ENCODE measurements around the gene JMJD7.

JMJD7 gene

GRCh38 chr15:41843571-41843970 is 15.7 kb downstream of the JMJD7 start:
- DNase-seq (ENCODE audit: low read depth in 2 of 2) = no peak

DNA sequence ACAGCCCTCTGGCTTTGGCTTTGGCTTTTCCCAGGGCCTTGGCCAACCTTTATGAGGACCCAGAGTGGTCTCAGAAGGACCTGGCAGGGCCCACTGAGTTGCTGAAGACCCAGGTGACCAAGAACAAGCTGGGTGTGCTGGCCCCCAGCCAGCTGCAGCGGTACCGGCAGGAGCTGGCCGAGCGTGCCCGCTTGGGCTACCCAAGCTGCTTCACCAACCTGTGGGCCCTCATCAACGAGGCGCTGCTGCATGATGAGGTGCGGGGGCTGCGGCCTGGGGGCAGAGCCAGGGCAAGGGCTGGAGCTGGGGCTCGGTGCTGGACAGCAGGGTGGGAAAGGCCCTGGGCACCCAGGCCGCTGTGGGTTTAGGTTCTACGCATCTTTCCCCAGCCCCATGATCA is 16.9 kb downstream of the JMJD7 start:
- no peak for DNase-seq (ENCODE audit: low read depth in 2 of 2)

DNA sequence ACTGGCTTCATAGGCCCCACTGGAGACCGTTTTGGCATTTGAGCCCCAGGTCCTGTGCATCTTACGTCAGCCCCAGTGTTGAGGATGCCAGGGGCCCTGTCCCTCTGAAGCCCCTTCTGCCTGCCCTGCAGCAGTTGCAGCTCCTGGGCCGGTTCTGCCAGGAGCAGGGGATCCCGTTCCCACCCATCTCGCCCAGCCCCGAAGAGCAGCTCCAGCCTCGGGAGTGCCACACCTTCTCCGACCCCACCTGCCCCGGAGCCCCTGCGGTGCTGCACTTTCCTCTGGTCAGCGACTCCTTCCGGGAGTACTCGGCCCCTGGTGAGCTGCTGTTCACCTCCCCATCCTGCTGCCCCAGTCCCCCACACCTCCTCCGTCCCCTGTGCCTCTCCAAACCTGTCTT is 19.3 kb downstream of the JMJD7 start:
- no peak for DNase-seq (ENCODE audit: low read depth in 2 of 2)

DNA sequence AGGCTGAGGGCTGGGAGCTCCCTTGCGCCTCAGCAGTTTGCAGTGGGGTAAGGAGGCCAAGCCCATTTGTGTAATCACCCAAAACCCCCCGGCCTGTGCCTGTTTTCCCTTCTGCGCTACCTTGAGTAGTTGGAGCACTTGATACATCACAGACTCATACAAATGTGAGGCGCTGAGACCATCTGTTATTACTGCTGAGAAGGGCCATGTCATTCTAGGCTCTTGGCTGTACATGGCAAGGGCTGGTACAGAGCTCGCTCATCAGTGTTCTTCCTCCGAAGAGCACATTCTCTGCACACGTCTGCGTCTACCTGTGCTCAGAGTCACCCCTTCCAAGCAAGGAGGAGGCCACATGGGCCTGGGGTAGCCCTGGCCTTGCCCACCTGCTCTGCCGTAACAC is 20.1 kb downstream of the JMJD7 start:
- no peak for DNase-seq (ENCODE audit: low read depth in 2 of 2)

- no peak for DNase-seq (ENCODE audit: low read depth in 2 of 2)
These were observed 20.7 kb downstream of the JMJD7 start for GRCh38 chr15:41848631-41849030.

- DNase-seq (ENCODE audit: low read depth in 2 of 2) = no peak
These were observed 21.3 kb downstream of the JMJD7 start for GRCh38 chr15:41849204-41849603.

- no peak for DNase-seq (ENCODE audit: low read depth in 2 of 2)
These were observed 22.0 kb downstream of the JMJD7 start for GRCh38 chr15:41849861-41850260.

DNA sequence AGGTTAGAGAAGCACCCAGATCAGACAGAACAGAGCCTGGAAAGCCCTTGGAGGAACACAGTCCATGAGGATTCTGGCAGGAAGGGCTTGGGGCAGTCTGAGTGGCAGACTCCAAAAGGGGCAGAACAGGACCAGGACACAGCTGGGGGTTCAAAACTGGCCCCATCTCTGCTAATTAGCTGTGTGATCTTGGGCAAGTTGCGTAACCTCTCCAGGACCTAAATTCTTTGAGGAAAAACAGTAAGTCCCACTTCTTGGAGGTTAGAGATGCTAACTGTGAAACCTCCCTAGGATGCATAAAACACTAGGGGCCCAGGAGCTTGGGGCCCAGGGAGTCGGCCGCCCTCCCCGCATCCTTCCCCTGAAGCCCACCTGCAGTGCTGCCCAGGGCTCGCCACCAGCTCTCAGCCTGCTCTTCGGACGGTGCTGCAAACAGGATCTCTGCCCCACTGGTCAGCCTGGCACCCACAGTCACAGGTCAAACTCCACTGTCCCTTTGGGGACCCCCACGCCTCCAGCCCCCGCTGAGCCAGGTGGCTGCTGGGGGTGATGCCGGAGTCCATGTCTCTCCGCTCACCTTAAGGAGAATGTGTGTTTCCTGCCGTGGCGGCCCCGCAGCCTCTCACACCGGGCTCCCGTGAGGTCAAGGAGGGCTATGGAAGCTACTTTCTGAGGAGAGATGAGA is 22.7 kb downstream of the JMJD7 start:
- no peak for DNase-seq (ENCODE audit: low read depth in 2 of 2)

- no peak for DNase-seq (ENCODE audit: low read depth in 2 of 2)
These were observed 23.3 kb downstream of the JMJD7 start for GRCh38 chr15:41851167-41851523.

DNA sequence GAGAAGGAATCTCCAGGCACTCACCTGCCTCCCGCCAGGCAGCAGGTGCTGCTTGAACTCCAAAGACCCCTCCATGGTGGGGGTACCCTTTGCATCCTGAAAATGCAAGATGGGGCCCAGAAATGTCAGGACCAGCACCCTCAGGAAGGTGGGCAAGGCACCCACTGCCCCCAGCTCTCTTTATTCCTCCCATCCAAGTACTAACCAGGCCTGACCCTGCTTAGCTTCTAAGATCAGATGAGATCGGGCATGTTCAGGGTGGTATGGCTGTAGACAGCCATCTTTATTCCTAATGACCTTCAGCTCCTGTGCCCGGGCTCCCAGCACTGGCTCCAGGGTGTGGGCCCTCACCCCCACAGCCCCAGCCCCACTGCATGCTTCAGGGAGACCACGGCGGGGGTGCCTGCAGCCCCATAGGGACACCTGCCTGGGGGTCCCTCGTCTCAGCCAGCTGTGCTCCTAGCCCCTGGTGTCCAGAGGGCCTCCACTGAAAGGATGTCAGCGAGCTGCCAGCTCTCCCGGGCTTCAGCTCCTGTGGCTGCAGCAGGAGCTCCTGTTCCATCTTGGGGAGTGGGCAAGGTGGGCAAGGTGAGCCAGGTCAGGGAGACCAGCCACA is 24.0 kb downstream of the JMJD7 start:
- DNase-seq (ENCODE audit: low read depth in 2 of 2) = no peak

- no peak for DNase-seq (ENCODE audit: low read depth in 2 of 2)
These were observed 25.1 kb downstream of the JMJD7 start for GRCh38 chr15:41852736-41853590.

GRCh38 chr15:41853831-41854230 is 25.9 kb downstream of the JMJD7 start:
- no peak for DNase-seq (ENCODE audit: low read depth in 2 of 2)

DNA sequence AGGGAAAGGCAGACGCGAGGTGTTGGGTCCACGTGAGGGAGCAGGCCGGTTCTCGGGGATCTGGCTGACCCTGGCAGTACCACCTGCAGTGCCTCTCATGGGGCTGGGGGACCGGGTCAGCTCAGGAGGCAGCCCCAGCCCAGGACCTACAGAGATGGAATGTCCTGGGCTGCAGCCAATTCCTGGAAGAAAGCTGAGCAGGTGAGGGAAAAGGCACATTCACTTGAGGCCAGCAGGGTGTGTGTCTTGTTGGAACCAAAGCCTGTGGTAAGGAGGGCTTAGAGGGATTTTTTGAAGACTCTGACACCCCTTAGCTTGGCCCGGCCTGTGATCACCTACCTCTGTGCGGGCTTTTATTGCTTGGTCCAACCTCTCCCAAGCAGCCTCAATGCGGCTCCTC is 26.6 kb downstream of the JMJD7 start:
- no peak for DNase-seq (ENCODE audit: low read depth in 2 of 2)

GRCh38 chr15:41855261-41855961 is 27.5 kb downstream of the JMJD7 start:
- DNase-seq (ENCODE audit: low read depth in 2 of 2) = no peak

- no peak for DNase-seq (ENCODE audit: low read depth in 2 of 2)
These were observed 28.4 kb downstream of the JMJD7 start for GRCh38 chr15:41856262-41856661.

DNA sequence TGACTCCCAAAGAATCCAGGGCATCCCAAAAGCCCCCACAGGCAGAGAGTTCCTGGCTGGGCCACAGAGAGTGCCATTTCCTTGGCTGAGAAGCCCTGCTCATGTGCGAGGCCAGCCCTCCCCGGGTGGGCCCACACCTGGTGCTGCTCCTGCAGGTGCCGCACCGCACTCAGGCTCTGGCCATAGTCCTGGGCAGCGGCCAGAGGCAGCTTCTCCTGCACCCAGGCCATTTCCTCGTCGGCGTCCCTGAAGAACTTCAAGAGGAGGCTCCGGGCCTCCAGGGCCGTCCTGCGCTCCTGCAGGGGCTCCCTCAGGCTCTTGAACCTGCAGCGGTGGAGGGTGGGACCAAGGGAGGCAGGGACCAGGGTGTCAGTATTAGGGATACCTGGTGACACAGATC is 28.8 kb downstream of the JMJD7 start:
- DNase-seq (ENCODE audit: low read depth in 2 of 2) = no peak

- no peak for DNase-seq (ENCODE audit: low read depth in 2 of 2)
These were observed 29.4 kb downstream of the JMJD7 start for GRCh38 chr15:41857316-41857715.

GRCh38 chr15:41858756-41859155 is 30.9 kb downstream of the JMJD7 start:
- no peak for DNase-seq (ENCODE audit: low read depth in 2 of 2)

- no peak for DNase-seq (ENCODE audit: low read depth in 2 of 2)
These were observed 32.3 kb downstream of the JMJD7 start for GRCh38 chr15:41860049-41860828.

GRCh38 chr15:41861736-41862356 is 34.0 kb downstream of the JMJD7 start:
- no peak for DNase-seq (ENCODE audit: low read depth in 2 of 2)

DNA sequence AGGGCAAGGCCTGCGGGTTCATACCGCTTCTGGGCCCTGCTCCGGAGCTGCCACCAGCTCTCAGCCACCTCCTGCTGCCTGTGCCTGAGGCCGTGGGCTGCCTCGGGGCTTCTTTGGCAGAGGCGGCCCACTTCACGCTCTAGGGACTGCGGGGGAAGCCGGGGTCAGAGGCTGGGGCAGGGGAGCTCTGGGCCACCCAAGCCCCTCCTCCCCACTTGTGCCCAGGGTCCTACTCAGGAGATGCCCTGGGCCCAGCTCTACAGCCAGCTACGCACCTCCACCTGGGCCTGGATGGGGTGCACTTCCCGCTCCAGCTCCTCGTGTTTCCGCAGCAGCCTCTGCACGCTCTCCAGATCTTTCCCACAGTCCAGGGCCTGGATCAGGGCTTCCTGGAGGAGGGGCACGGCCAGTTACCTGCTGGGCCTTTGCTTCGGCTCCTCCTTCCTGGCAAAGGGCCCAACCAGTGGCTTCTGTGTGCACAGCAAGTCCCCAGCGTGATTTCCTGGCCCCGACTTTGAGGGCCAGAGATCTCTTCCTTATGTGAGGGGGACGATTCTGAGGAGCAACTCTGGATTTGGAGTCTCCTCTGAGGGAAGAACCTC is 34.7 kb downstream of the JMJD7 start:
- DNase-seq (ENCODE audit: low read depth in 2 of 2) = no peak
